ENCODE data around the gene ZNF609. TPM values are rescaled to one million over a fixed set of nuclear protein-coding genes. Genes with fewer than 3 reads are reported as not detected.
A peak's percentile ranks its signal among the peaks of the same experiment; 100 is the strongest.

The ZNF609 gene
- polyA plus RNA-seq, 1 experiment: 28.9 TPM

- no peaks in the 10 kb centered on the region for H3K27me3 ChIP-seq (ENCODE audit: control insufficient read depth, insufficient read depth, low read length)
- H3K4me3 ChIP-seq (ENCODE audit: low read depth, low read length): no peak overlapping the region
- no peak for TF ChIP-seq CTCF (IDR thresholded peaks at IDR 0.05; ENCODE audit: low read depth, low read length)
- ChIA-PET CTCF (interaction anchor here (1.3 to 1.7 kb wide), 2 partner anchors 13 to 247 kb away, joined by 3 to 6 read pairs; no protein-coding TSS in a partner anchor), POLR2A (interaction anchor here (0.5 kb wide), 1 partner anchor 137 kb away, joined by 3 read pairs; no protein-coding TSS in a partner anchor)
- DNase-seq (ENCODE audit: low read depth, low spot score): no peak
- no peaks in the 10 kb centered on the region; the same call in 1 of the 2 replicates for H3K9me3 ChIP-seq (ENCODE audit: control insufficient read depth, insufficient read depth, low read length)
- no peak overlapping the region for H3K27ac ChIP-seq (ENCODE audit: low read depth, low read length)
These were observed 213.5 kb downstream of the ZNF609 start for GRCh38 chr15:64673866-64674265.

GRCh38 chr15:64678126-64678819 lies 217.9 kb downstream of the ZNF609 start:
- no peak for DNase-seq (ENCODE audit: low read depth, low spot score)
- ChIA-PET POLR2A (no interaction called here), CTCF (interaction anchor here (1.8 kb wide), 1 partner anchor 251 kb away, joined by 7 read pairs; no protein-coding TSS in a partner anchor)
- H3K27me3 ChIP-seq (ENCODE audit: control insufficient read depth, insufficient read depth, low read length): no peaks in the 10 kb centered on the region
- no peak overlapping the region for H3K4me3 ChIP-seq (ENCODE audit: low read depth, low read length)
- H3K27ac ChIP-seq (ENCODE audit: low read depth, low read length): no peak overlapping the region
- no peaks in the 10 kb centered on the region; the same call in 1 of the 2 replicates for H3K9me3 ChIP-seq (ENCODE audit: control insufficient read depth, insufficient read depth, low read length)
- TF ChIP-seq CTCF (IDR thresholded peaks at IDR 0.05; ENCODE audit: low read depth, low read length): no peak

GRCh38 chr15:64680097-64680496 lies 219.7 kb downstream of the ZNF609 start:
- H3K4me3 ChIP-seq (ENCODE audit: low read depth, low read length): no peak overlapping the region
- DNase-seq (ENCODE audit: low read depth, low spot score): no peak
- H3K9me3 ChIP-seq (ENCODE audit: control insufficient read depth, insufficient read depth, low read length): no peaks in the 10 kb centered on the region
- POLR2A ChIA-PET: no interaction called here
- no peak for TF ChIP-seq CTCF (IDR thresholded peaks at IDR 0.05; ENCODE audit: low read depth, low read length)
- no peak overlapping the region for H3K27ac ChIP-seq (ENCODE audit: low read depth, low read length)
- CTCF ChIA-PET: interaction anchor here (0.7 to 1.8 kb wide), 2 partner anchors 40 to 253 kb away, joined by 3 to 7 read pairs; no protein-coding TSS in a partner anchor
- H3K27me3 ChIP-seq (ENCODE audit: control insufficient read depth, insufficient read depth, low read length): no peaks in the 10 kb centered on the region

- Histone ChIP-seq H3K9me3 (ENCODE audit: control insufficient read depth, insufficient read depth, low read length) (no peaks in the 10 kb centered on the region), H3K27ac (ENCODE audit: low read depth, low read length) (peak overlapping the region; percentile 12), H3K4me3 (ENCODE audit: low read depth, low read length) (no peak overlapping the region), H3K27me3 (ENCODE audit: control insufficient read depth, insufficient read depth, low read length) (no peaks in the 10 kb centered on the region)
- POLR2A ChIA-PET: no interaction called here
- no peak for DNase-seq (ENCODE audit: low read depth, low spot score)
- TF ChIP-seq CTCF (IDR thresholded peaks at IDR 0.05; ENCODE audit: low read depth, low read length): peak; percentile 70
- CTCF ChIA-PET: interaction anchor here (0.5 to 10.5 kb wide), 16 partner anchors 14 to 518 kb away, joined by 3 to 201 read pairs (median 4); partner anchors contain the start of genes PPIB, TRIP4 and ZNF609
These were observed 221.1 kb downstream of the ZNF609 start for GRCh38 chr15:64681424-64682024.

- H3K27me3 ChIP-seq (ENCODE audit: control insufficient read depth, insufficient read depth, low read length): no peaks in the 10 kb centered on the region
- no peaks in the 10 kb centered on the region for H3K9me3 ChIP-seq (ENCODE audit: control insufficient read depth, insufficient read depth, low read length)
- DNase-seq (ENCODE audit: low read depth, low spot score): no peak
- no peak for TF ChIP-seq CTCF (IDR thresholded peaks at IDR 0.05; ENCODE audit: low read depth, low read length)
- ChIA-PET POLR2A (no interaction called here), CTCF (interaction anchor here (1.0 to 10.5 kb wide), 8 partner anchors 38 to 519 kb away, joined by 3 to 201 read pairs (median 6); partner anchors contain the start of genes PPIB and TRIP4)
- H3K27ac ChIP-seq (ENCODE audit: low read depth, low read length): no peak overlapping the region
- H3K4me3 ChIP-seq (ENCODE audit: low read depth, low read length): no peak overlapping the region
These were observed 221.9 kb downstream of the ZNF609 start for GRCh38 chr15:64682255-64682654.
